Measurements from ENCODE around the gene SIRT1.

DNA sequence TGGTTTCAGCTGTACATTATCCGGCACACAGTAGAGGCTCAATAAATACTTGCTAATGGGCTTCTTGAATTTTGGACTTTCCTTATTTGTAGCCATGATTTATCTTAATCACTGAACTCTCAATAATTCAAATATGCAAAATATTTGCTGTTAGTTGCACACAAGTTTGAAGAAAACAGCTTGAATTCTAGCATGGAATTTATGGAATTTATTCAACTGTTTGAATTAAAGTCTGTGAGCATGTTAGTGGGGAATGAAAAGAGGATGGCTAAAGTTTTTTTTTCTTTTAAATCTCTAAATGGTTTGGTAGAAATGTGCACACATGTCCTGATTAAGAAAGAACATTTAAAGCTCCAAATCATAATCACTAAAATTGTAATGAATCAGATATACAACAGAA is 42.5 kb downstream of the SIRT1 start:
- TF ChIP-seq, protein P1, sequence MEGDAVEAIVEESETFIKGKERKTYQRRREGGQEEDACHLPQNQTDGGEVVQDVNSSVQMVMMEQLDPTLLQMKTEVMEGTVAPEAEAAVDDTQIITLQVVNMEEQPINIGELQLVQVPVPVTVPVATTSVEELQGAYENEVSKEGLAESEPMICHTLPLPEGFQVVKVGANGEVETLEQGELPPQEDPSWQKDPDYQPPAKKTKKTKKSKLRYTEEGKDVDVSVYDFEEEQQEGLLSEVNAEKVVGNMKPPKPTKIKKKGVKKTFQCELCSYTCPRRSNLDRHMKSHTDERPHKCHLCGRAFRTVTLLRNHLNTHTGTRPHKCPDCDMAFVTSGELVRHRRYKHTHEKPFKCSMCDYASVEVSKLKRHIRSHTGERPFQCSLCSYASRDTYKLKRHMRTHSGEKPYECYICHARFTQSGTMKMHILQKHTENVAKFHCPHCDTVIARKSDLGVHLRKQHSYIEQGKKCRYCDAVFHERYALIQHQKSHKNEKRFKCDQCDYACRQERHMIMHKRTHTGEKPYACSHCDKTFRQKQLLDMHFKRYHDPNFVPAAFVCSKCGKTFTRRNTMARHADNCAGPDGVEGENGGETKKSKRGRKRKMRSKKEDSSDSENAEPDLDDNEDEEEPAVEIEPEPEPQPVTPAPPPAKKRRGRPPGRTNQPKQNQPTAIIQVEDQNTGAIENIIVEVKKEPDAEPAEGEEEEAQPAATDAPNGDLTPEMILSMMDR (conservative IDR thresholded peaks at IDR 0.05) = no peak
- no peak for TF ChIP-seq ZFX (IDR thresholded peaks at IDR 0.05)
